Prostate gland (tissue), 2 donors: ENCODE measurements around the gene KLK8. TPM values are rescaled to one million over a fixed set of nuclear protein-coding genes. Genes with fewer than 3 reads are reported as not detected.
A peak's percentile ranks its signal among the peaks of the same experiment; 100 is the strongest.

Experiments
- DNase-seq: peaks from one replicate; pipeline ENCODE4 v3.0.0-alpha.2; 2019; ENCODE audit warnings: low spot score
- H3K27ac ChIP-seq, 2 donors: fragments of 200-600 bp; sonication (generic); 2 replicates each; pipeline ENCODE4 v1.5.1; 2017 to 2019
- H3K27me3 ChIP-seq: fragments of 200-600 bp; sonication (generic); replicated peaks from 2 replicates; pipeline ENCODE4 v1.5.1; 2019; ENCODE audit not compliant: insufficient read depth
- H3K36me3 ChIP-seq, 2 donors: fragments of 200-600 bp; sonication (generic); 1 replicate in 1 of 2; 2 replicates in 1 of 2; pipeline versions ENCODE4 v1.5.1 to v1.8.1; 2017 to 2019
- H3K4me1 ChIP-seq: fragments of 200-600 bp; sonication (generic); replicated peaks from 2 replicates; pipeline ENCODE4 v1.5.1; 2019
- H3K4me3 ChIP-seq, 2 donors: fragments of 200-600 bp; sonication (generic); 2 replicates each; pipeline ENCODE4 v1.5.1; 2017 to 2019
- H3K9me3 ChIP-seq: fragments of 200-600 bp; sonication (generic); 2 replicates; pipeline ENCODE4 v1.5.1; 2017
- POLR2A ChIP-seq: fragments of 450-650 bp; IDR thresholded peaks from one replicate; pipeline ENCODE4 v1.6.1; 2016; ENCODE audit warnings: antibody characterized with exemption, mild to moderate bottlenecking
- POLR2AphosphoS5 ChIP-seq: sonication (generic); formaldehyde crosslinking; IDR thresholded peaks from one replicate; pipeline ENCODE4 v1.6.1; 2017; ENCODE audit warnings: antibody characterized with exemption
- WGBS: methylation state at CpG from one replicate; pipeline ENCODE4 v1.1.5; 2018; 5-methylcytosine and 5-hydroxymethylcytosine counted together
- intact Hi-C: fragments of 100-400 bp; cut with DNase I; formaldehyde crosslinking; loops from one replicate; pipeline ENCODE4 v1.14.2; 2022
- total RNA-seq, 2 donors: library from RNA; depleted of rRNA; stranded (reverse); fragments of >200 nt; gene quantifications; one replicate each; pipeline ENCODE4 v1.1.0, GENCODE V29; 2016
- TF ChIP-seq, protein P1 (sequence below), 4 experiments: fragments of 200-600 bp in 2 of 4; fragments of 450-650 bp in 2 of 4; sonication (generic) in 2 of 4; IDR thresholded peaks; 1 replicate in 3 of 4; 2 replicates in 1 of 4; pipeline ENCODE4 v1.5.1; 2016 to 2019; ENCODE audit warnings: antibody characterized with exemption in 4 of 4, mild to moderate bottlenecking in 2 of 4, moderate library complexity in 2 of 4

Gene KLK8
- total RNA-seq, 2 donors from 2014 or later: not detected

- Histone ChIP-seq H3K36me3 (no peaks in the 10 kb centered on the region), H3K9me3 (no peaks in the 10 kb centered on the region), H3K27ac (no peak overlapping the region), H3K27me3 (no peaks in the 10 kb centered on the region), H3K4me1 (no peaks in the 10 kb centered on the region), H3K4me3 (no peak overlapping the region)
- 71% methylated on average over 9 of the region's 9 CpGs for WGBS
- intact Hi-C loops: no loop called here
- TF ChIP-seq, protein P1, sequence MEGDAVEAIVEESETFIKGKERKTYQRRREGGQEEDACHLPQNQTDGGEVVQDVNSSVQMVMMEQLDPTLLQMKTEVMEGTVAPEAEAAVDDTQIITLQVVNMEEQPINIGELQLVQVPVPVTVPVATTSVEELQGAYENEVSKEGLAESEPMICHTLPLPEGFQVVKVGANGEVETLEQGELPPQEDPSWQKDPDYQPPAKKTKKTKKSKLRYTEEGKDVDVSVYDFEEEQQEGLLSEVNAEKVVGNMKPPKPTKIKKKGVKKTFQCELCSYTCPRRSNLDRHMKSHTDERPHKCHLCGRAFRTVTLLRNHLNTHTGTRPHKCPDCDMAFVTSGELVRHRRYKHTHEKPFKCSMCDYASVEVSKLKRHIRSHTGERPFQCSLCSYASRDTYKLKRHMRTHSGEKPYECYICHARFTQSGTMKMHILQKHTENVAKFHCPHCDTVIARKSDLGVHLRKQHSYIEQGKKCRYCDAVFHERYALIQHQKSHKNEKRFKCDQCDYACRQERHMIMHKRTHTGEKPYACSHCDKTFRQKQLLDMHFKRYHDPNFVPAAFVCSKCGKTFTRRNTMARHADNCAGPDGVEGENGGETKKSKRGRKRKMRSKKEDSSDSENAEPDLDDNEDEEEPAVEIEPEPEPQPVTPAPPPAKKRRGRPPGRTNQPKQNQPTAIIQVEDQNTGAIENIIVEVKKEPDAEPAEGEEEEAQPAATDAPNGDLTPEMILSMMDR (IDR thresholded peaks at IDR 0.05): no peak
- TF ChIP-seq POLR2AphosphoS5: no peak
- TF ChIP-seq POLR2A: no peak
- no peak for DNase-seq
Measured at GRCh38 chr19:51036519-51036918, 35.1 kb upstream of the KLK8 start.

- DNase-seq: peak; percentile 42
- H3K4me1 ChIP-seq: no peaks in the 10 kb centered on the region
- no peak within 1 kb of the TSS for H3K27ac ChIP-seq
- H3K4me3 ChIP-seq: no peak within 1 kb of the TSS
- H3K27me3 ChIP-seq: no peaks in the 10 kb centered on the region
- 24% methylated on average over 11 of the region's 11 CpGs for WGBS
- no peaks in the 10 kb centered on the region for H3K9me3 ChIP-seq
- TF ChIP-seq, protein P1 (IDR thresholded peaks at IDR 0.05): no peak
- TF ChIP-seq POLR2AphosphoS5: peak; percentile 34
- TF ChIP-seq POLR2A: no peak
- no peaks in the 10 kb centered on the region for H3K36me3 ChIP-seq
- intact Hi-C loops: no loop called here
Measured at GRCh38 chr19:51034704-51035103, 33.3 kb upstream of the KLK8 start, which contains the start of gene KLK12. TSS of gene KLK12 (minus strand) at chr19:51035002. CDS start at chr19:51034621, 381 bp downstream.

GRCh38 chr19:51031880-51032225 is 30.4 kb upstream of the KLK8 start:
- WGBS: 93% methylated on average over 21 of the region's 28 CpGs
- DNase-seq: no peak
- TF ChIP-seq POLR2A: no peak
- no peak for TF ChIP-seq POLR2AphosphoS5
- TF ChIP-seq, protein P1 (IDR thresholded peaks at IDR 0.05): no peak
- Histone ChIP-seq H3K36me3 (no peaks in the 10 kb centered on the region), H3K9me3 (no peaks in the 10 kb centered on the region), H3K4me3 (no peak overlapping the region), H3K4me1 (no peaks in the 10 kb centered on the region), H3K27ac (no peak overlapping the region), H3K27me3 (no peaks in the 10 kb centered on the region)
- intact Hi-C loops: no loop called here

GRCh38 chr19:51031220-51031879 is 29.9 kb upstream of the KLK8 start:
- Histone ChIP-seq H3K4me1 (no peaks in the 10 kb centered on the region), H3K27me3 (no peaks in the 10 kb centered on the region), H3K36me3 (no peaks in the 10 kb centered on the region), H3K4me3 (no peak overlapping the region), H3K27ac (no peak overlapping the region), H3K9me3 (no peaks in the 10 kb centered on the region)
- intact Hi-C loops: no loop called here
- no peak for DNase-seq
- 90% methylated on average over 7 of the region's 7 CpGs for WGBS
- TF ChIP-seq POLR2AphosphoS5 (no peak), POLR2A (no peak)
- TF ChIP-seq, protein P1 (IDR thresholded peaks at IDR 0.05): no peak

DNA sequence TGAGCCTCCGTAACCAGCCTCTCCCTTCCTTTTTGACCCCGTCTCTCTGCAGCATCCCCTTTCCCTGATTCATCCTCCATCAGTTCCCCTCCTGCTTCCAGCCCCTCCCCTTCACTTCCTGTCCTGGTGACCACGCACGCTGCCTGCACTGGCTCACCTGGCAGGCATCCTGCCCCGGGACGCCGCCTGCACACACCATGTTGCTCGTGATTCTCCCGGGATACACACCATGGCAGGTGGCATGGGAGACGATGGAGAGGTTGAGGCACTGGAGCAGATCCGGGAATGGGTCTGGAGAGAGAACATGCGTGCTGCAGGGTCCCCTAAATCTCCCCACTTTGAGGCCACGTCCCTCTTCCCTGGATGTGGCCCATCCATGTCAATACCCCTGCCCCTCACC is 29.2 kb upstream of the KLK8 start:
- Histone ChIP-seq H3K27ac (no peak overlapping the region), H3K4me3 (no peak overlapping the region), H3K36me3 (no peaks in the 10 kb centered on the region), H3K4me1 (no peaks in the 10 kb centered on the region), H3K27me3 (no peaks in the 10 kb centered on the region), H3K9me3 (no peaks in the 10 kb centered on the region)
- DNase-seq: no peak
- WGBS: 84% methylated on average over 13 of the region's 13 CpGs
- intact Hi-C loops: no loop called here
- TF ChIP-seq POLR2AphosphoS5: no peak
- no peak for TF ChIP-seq POLR2A
- TF ChIP-seq, protein P1 (IDR thresholded peaks at IDR 0.05): no peak
